OCI-LY1 (cell line): Measurements from ENCODE around the gene MAP4K1.

Experiments
- H2AFZ ChIP-seq: fragments of 200-600 bp; sonication (generic), shearing (Covaris generic); 2 replicates; pipeline ENCODE4 v1.6.0; 2014; ENCODE audit warnings: antibody characterized with exemption, mild to moderate bottlenecking, low read length
- H3F3A ChIP-seq: fragments of 200-600 bp; sonication (generic), shearing (Covaris generic); 2 replicates; pipeline ENCODE4 v1.6.0; 2014; ENCODE audit warnings: mild to moderate bottlenecking, antibody characterized with exemption, low read length, moderate library complexity; ENCODE audit not compliant: insufficient read depth
- H3K27ac ChIP-seq: fragments of 200-600 bp; sonication (generic); 2 replicates; pipeline ENCODE4 v1.5.1; 2014; ENCODE audit warnings: low read length, mixed run types, mild to moderate bottlenecking, low read depth; ENCODE audit not compliant: poor library complexity, severe bottlenecking
- H3K27me3 ChIP-seq: fragments of 200-600 bp; sonication (generic); 2 replicates; pipeline ENCODE4 v1.6.0; 2014; ENCODE audit warnings: antibody characterized with exemption, mild to moderate bottlenecking, low read length, moderate library complexity; ENCODE audit not compliant: insufficient read depth
- H3K36me3 ChIP-seq: fragments of 200-600 bp; sonication (generic); 2 replicates; pipeline ENCODE4 v1.6.1; 2014; ENCODE audit warnings: mild to moderate bottlenecking, antibody characterized with exemption, low read length, moderate library complexity, mixed read lengths; ENCODE audit not compliant: insufficient read depth
- H3K4me1 ChIP-seq: fragments of 200-600 bp; sonication (generic); 2 replicates; pipeline ENCODE4 v1.5.1; 2014; ENCODE audit warnings: mild to moderate bottlenecking, low read length, moderate library complexity; ENCODE audit not compliant: insufficient read depth, severe bottlenecking
- H3K4me2 ChIP-seq: fragments of 200-600 bp; sonication (generic), shearing (Covaris generic); 2 replicates; pipeline ENCODE4 v1.6.1; 2014; ENCODE audit warnings: low read length
- H3K4me3 ChIP-seq: fragments of 200-600 bp; sonication (generic); 2 replicates; pipeline ENCODE4 v1.5.1; 2014; ENCODE audit warnings: low read length, low read depth, mild to moderate bottlenecking, mixed read lengths; ENCODE audit not compliant: poor library complexity, severe bottlenecking
- H3K79me2 ChIP-seq: fragments of 200-600 bp; shearing (Covaris generic); 2 replicates; pipeline ENCODE4 v1.6.1; 2016; ENCODE audit warnings: mixed run types, low read length, mixed read lengths; ENCODE audit not compliant: insufficient read depth
- H3K9ac ChIP-seq: fragments of 200-600 bp; sonication (generic), shearing (Covaris generic); 2 replicates; pipeline ENCODE4 v1.6.1; 2014; ENCODE audit warnings: mild to moderate bottlenecking, low read length, mixed read lengths
- H3K9me2 ChIP-seq: fragments of 200-600 bp; sonication (generic), shearing (Covaris generic); 2 replicates; pipeline ENCODE4 v1.6.1; 2014; ENCODE audit warnings: low read depth, mild to moderate bottlenecking, low read length, mixed read lengths
- H3K9me3 ChIP-seq: fragments of 200-600 bp; shearing (Covaris generic); 2 replicates; pipeline ENCODE4 v1.6.1; 2014; ENCODE audit warnings: low read length, mixed read lengths
- H4K20me1 ChIP-seq: fragments of 200-600 bp; sonication (generic), shearing (Covaris generic); 2 replicates; pipeline ENCODE4 v1.6.0; 2016; ENCODE audit warnings: mild to moderate bottlenecking, low read length; ENCODE audit not compliant: insufficient read depth
- EZH2 ChIP-seq: fragments of 200-600 bp; sonication (generic), shearing (Covaris generic); IDR thresholded peaks from 2 replicates; pipeline ENCODE4 v1.8.0; 2017; ENCODE audit warnings: borderline replicate concordance, mixed run types, mild to moderate bottlenecking, antibody characterized with exemption, low read length, moderate library complexity, mixed read lengths
- TF ChIP-seq, protein P1 (sequence below): fragments of 200-600 bp; sonication (generic), shearing (Covaris generic); IDR thresholded peaks from 2 replicates; pipeline ENCODE4 v1.5.1; 2017; ENCODE audit warnings: mild to moderate bottlenecking, antibody characterized with exemption, low read length, moderate library complexity, mixed read lengths

The MAP4K1 gene

DNA sequence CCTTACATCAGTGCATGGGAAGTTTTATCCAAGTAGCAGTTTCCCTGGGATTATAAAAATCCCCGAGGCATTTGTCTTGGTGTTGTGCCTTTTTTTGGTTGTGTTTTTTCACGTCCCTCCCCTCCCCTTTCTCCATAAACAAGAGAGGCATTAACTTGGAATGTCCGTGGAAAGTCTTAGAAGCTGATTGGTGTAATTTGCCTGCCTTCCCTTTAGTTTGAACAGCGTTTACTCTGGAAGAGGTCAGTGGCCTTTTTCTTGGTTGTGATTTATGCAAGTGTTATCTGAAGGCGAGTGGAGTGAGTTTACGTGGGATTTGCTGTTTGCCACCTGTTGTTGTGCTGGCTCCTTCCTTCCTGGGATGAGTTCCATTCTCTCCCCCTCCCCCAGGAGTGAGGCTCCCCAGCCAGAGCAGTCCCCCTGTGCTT, 36.9 kb upstream of the MAP4K1 start:
- TF ChIP-seq, protein P1, sequence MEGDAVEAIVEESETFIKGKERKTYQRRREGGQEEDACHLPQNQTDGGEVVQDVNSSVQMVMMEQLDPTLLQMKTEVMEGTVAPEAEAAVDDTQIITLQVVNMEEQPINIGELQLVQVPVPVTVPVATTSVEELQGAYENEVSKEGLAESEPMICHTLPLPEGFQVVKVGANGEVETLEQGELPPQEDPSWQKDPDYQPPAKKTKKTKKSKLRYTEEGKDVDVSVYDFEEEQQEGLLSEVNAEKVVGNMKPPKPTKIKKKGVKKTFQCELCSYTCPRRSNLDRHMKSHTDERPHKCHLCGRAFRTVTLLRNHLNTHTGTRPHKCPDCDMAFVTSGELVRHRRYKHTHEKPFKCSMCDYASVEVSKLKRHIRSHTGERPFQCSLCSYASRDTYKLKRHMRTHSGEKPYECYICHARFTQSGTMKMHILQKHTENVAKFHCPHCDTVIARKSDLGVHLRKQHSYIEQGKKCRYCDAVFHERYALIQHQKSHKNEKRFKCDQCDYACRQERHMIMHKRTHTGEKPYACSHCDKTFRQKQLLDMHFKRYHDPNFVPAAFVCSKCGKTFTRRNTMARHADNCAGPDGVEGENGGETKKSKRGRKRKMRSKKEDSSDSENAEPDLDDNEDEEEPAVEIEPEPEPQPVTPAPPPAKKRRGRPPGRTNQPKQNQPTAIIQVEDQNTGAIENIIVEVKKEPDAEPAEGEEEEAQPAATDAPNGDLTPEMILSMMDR: no peak
- TF ChIP-seq EZH2: no peak
- Histone ChIP-seq H3K27ac (no peak overlapping the region), H3K4me2 (no peak overlapping the region), H3K79me2 (peaks cover 98% of the 10 kb centered on the region), H3K9me3 (no peaks in the 10 kb centered on the region), H3K27me3 (no peaks in the 10 kb centered on the region), H3K9ac (no peak overlapping the region), H3K4me1 (peaks cover 58% of the 10 kb centered on the region), H3K4me3 (no peak overlapping the region), H3K9me2 (no peaks in the 10 kb centered on the region), H4K20me1 (no peaks in the 10 kb centered on the region), H2AFZ (no peak overlapping the region), H3K36me3 (peaks cover 35% of the 10 kb centered on the region; the same call in 1 of the 2 replicates), H3F3A (no peaks in the 10 kb centered on the region)

DNA sequence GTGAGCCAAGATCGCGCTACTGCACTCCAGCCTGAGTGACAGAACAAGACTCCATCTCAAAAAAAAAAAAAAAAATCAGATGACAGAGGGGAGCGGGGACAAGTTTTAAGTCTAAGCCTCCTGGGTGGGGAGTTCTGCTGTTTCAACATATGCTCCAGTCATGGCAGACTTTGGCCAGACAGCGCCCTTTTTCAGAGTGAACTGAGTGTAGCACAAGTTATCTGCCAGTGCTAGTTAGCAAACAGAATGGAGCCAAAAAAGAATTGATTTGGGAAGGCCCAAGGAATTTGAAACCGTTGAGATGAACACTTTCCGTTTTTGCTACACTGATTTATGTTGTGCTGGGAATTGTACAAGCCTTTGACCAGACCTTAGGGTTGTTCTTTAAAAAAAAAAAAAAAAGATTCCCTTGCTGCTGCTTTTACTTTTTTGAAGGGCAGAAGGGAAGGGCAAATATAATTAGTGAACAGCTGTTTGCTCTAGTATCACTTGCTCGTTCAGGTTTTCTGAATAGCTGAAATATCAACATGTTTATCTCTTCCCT, 35.3 kb upstream of the MAP4K1 start:
- TF ChIP-seq, protein P1: no peak
- TF ChIP-seq EZH2: no peak
- no peaks in the 10 kb centered on the region for H3F3A ChIP-seq
- H3K36me3 ChIP-seq: peaks cover 31% of the 10 kb centered on the region; the same call in 1 of the 2 replicates
- no peaks in the 10 kb centered on the region for H3K27me3 ChIP-seq
- no peaks in the 10 kb centered on the region for H3K9me3 ChIP-seq
- H3K27ac ChIP-seq: no peak overlapping the region
- H4K20me1 ChIP-seq: no peaks in the 10 kb centered on the region
- H3K9me2 ChIP-seq: no peaks in the 10 kb centered on the region
- H3K79me2 ChIP-seq: peaks cover 98% of the 10 kb centered on the region
- peaks cover 71% of the 10 kb centered on the region for H3K4me1 ChIP-seq
- no peak overlapping the region; the same call in 1 of the 2 replicates for H3K9ac ChIP-seq
- no peak overlapping the region for H2AFZ ChIP-seq
- no peak overlapping the region for H3K4me3 ChIP-seq
- H3K4me2 ChIP-seq: no peak overlapping the region; the same call in 1 of the 2 replicates

DNA sequence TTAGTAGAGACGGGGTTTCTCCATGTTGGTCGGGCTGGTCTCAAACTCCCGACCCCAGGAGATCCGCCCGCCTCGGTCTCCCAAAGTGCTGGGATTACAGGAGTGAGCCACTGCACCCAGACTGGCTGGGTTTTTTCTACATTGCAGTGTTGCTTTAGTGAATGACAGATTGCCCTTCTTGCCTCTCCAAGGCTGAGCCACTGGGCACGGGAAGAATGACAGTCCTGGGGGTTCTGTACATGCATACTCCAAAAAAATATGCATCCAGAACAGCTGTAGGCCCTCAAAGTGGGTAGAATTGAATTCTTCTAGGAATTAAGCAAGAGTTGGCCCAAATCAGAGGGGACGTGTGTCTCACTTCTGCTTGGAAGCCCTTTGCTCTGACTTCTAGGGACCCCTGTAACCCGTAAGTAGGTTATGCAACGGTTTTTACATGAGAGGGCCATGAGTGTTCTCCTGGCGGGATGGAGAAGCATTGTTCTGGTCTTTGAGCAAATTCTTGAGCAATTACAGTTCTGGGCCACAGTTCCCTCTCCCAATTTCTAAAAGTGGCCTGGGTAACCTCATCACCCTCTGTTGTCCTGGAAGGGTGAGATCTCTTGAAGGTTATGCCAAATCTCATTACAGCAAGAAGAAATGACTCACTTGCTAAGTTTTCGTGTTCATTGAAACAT, 33.3 kb upstream of the MAP4K1 start:
- H3F3A ChIP-seq: no peaks in the 10 kb centered on the region
- H3K9me2 ChIP-seq: no peaks in the 10 kb centered on the region
- peaks cover 84% of the 10 kb centered on the region for H3K79me2 ChIP-seq
- H3K4me1 ChIP-seq: peaks cover 74% of the 10 kb centered on the region
- H2AFZ ChIP-seq: no peak overlapping the region
- no peaks in the 10 kb centered on the region for H4K20me1 ChIP-seq
- no peaks in the 10 kb centered on the region for H3K9me3 ChIP-seq
- H3K27me3 ChIP-seq: no peaks in the 10 kb centered on the region
- TF ChIP-seq, protein P1: no peak
- TF ChIP-seq EZH2: no peak
- no peak overlapping the region for H3K27ac ChIP-seq
- no peak overlapping the region for H3K9ac ChIP-seq
- H3K4me3 ChIP-seq: no peak overlapping the region
- H3K36me3 ChIP-seq: peaks cover 15% of the 10 kb centered on the region; the same call in 1 of the 2 replicates
- peak overlapping the region; percentile 31; the same call in 1 of the 2 replicates for H3K4me2 ChIP-seq
